Neural progenitor cell (in vitro differentiated cells): ENCODE data around the gene IFT74. TPM values are rescaled to one million over a fixed set of nuclear protein-coding genes. Genes with fewer than 3 reads are reported as not detected.

Source experiments
- DNase-seq: peaks from one replicate; pipeline ENCODE4 v3.0.0-alpha.2; 2016; ENCODE audit warnings: low spot score
- H2AFZ ChIP-seq: fragments of 200-600 bp; sonication (generic); replicated peaks from 2 replicates; pipeline ENCODE4 v1.6.1; 2016; ENCODE audit warnings: antibody characterized with exemption
- H3F3A ChIP-seq: fragments of 200-600 bp; sonication (generic); 2 replicates; pipeline ENCODE4 v1.6.1; 2016; ENCODE audit warnings: antibody characterized with exemption, low read depth
- H3K27ac ChIP-seq: fragments of 200-600 bp; sonication (generic); 2 replicates; pipeline ENCODE4 v1.5.1; 2016; ENCODE audit warnings: mild to moderate bottlenecking
- H3K27me3 ChIP-seq: fragments of 200-600 bp; sonication (generic); 2 replicates; pipeline ENCODE4 v1.6.1; 2016; ENCODE audit warnings: mild to moderate bottlenecking, moderate library complexity
- H3K36me3 ChIP-seq: fragments of 200-600 bp; sonication (generic); 2 replicates; pipeline ENCODE4 v1.5.1; 2016
- H3K4me1 ChIP-seq: fragments of 200-600 bp; sonication (generic); 2 replicates; pipeline ENCODE4 v1.6.1; 2016; ENCODE audit warnings: mixed run types
- H3K4me2 ChIP-seq: fragments of 200-600 bp; sonication (generic); 2 replicates; pipeline ENCODE4 v1.6.1; 2016
- H3K4me3 ChIP-seq: fragments of 200-600 bp; sonication (generic); 2 replicates; pipeline ENCODE4 v1.5.1; 2016
- H3K79me2 ChIP-seq: fragments of 200-600 bp; sonication (generic); 2 replicates; pipeline ENCODE4 v1.6.1; 2016; ENCODE audit warnings: low read depth
- H3K9ac ChIP-seq: fragments of 200-600 bp; sonication (generic); 2 replicates; pipeline ENCODE4 v1.6.1; 2016
- H3K9me3 ChIP-seq: fragments of 200-600 bp; sonication (generic); 2 replicates; pipeline ENCODE4 v1.5.1; 2016; ENCODE audit warnings: low read depth
- H4K20me1 ChIP-seq: fragments of 200-600 bp; sonication (generic); 2 replicates; pipeline ENCODE4 v1.6.1; 2016; ENCODE audit warnings: low read depth
- H3K27ac Mint-ChIP-seq: 3 replicates; pipeline ENCODE4 v1.8.0; 2021; ENCODE audit warnings: mixed read lengths
- H3K27me3 Mint-ChIP-seq: 2 replicates; pipeline ENCODE4 v1.8.0; 2022; ENCODE audit warnings: low read depth, mild to moderate bottlenecking, inconsistent platforms, moderate library complexity, mixed read lengths; ENCODE audit not compliant: insufficient read depth
- H3K36me3 Mint-ChIP-seq: 3 replicates; pipeline ENCODE4 v1.8.0; 2021; ENCODE audit warnings: mixed read lengths
- H3K4me1 Mint-ChIP-seq: 3 replicates; pipeline ENCODE4 v1.8.0; 2021; ENCODE audit warnings: mixed read lengths
- H3K4me3 Mint-ChIP-seq: 3 replicates; pipeline ENCODE4 v1.8.0; 2021; ENCODE audit warnings: mild to moderate bottlenecking, moderate library complexity, mixed read lengths
- H3K9me3 Mint-ChIP-seq: 3 replicates; pipeline ENCODE4 v1.8.0; 2020; ENCODE audit warnings: mixed read lengths
- CTCF ChIP-seq: fragments of 200-600 bp; sonication (generic); IDR thresholded peaks from 2 replicates; pipeline ENCODE4 v1.5.1; 2017; ENCODE audit warnings: antibody characterized with exemption, mild to moderate bottlenecking
- EZH2 ChIP-seq: fragments of 200-600 bp; sonication (generic); IDR thresholded peaks from 2 replicates; pipeline ENCODE4 v1.6.1; 2017; ENCODE audit warnings: antibody characterized with exemption, mild to moderate bottlenecking, moderate library complexity
- EZH2phosphoT487 ChIP-seq: fragments of 200-600 bp; sonication (generic); IDR thresholded peaks from 2 replicates; pipeline ENCODE4 v1.6.1; 2017; ENCODE audit warnings: antibody characterized with exemption
- total RNA-seq: library from RNA; depleted of rRNA; stranded (reverse); fragments of >200 nt; gene quantifications from 2 replicates; pipeline ENCODE4 v1.2.3, GENCODE V29; 2015; ENCODE audit warnings: low replicate concordance

IFT74 gene
- total RNA-seq, 1 donor from 2014 or later = 81.2 TPM

GRCh38 chr9:26983340-26983739 lies 27.1 kb downstream of the IFT74 start:
- Mint-ChIP-seq H3K4me3 (no peak overlapping the region), H3K9me3 (no peaks in the 10 kb centered on the region), H3K36me3 (peaks cover 12% of the 10 kb centered on the region), H3K27me3 (no peaks in the 10 kb centered on the region), H3K27ac (no peak overlapping the region), H3K4me1 (no peaks in the 10 kb centered on the region)
- no peak for DNase-seq
- TF ChIP-seq CTCF (no peak), EZH2 (no peak), EZH2phosphoT487 (no peak)
- no peak overlapping the region for H3K9ac ChIP-seq
- H3K27ac ChIP-seq = no peak overlapping the region
- no peaks in the 10 kb centered on the region for H3K4me1 ChIP-seq
- no peak overlapping the region for H2AFZ ChIP-seq
- H3K36me3 ChIP-seq = peaks cover 19% of the 10 kb centered on the region
- peaks cover 3% of the 10 kb centered on the region for H3K79me2 ChIP-seq
- no peaks in the 10 kb centered on the region for H4K20me1 ChIP-seq
- no peak overlapping the region for H3K4me2 ChIP-seq
- no peaks in the 10 kb centered on the region for H3K9me3 ChIP-seq
- no peak overlapping the region for H3K4me3 ChIP-seq
- no peaks in the 10 kb centered on the region for H3F3A ChIP-seq
- H3K27me3 ChIP-seq = no peaks in the 10 kb centered on the region

- Mint-ChIP-seq H3K9me3 (no peaks in the 10 kb centered on the region), H3K36me3 (peaks cover 3% of the 10 kb centered on the region), H3K27ac (no peak overlapping the region), H3K4me3 (no peak overlapping the region), H3K27me3 (no peaks in the 10 kb centered on the region), H3K4me1 (no peaks in the 10 kb centered on the region)
- DNase-seq = no peak
- no peaks in the 10 kb centered on the region for H4K20me1 ChIP-seq
- H3K36me3 ChIP-seq = peaks cover 9% of the 10 kb centered on the region
- H3K9me3 ChIP-seq = no peaks in the 10 kb centered on the region
- H3K27me3 ChIP-seq = no peaks in the 10 kb centered on the region
- no peak overlapping the region for H3K4me2 ChIP-seq
- no peak overlapping the region for H2AFZ ChIP-seq
- no peaks in the 10 kb centered on the region for H3K79me2 ChIP-seq
- TF ChIP-seq EZH2phosphoT487 = no peak
- no peak for TF ChIP-seq EZH2
- no peak overlapping the region for H3K27ac ChIP-seq
- H3K4me3 ChIP-seq = no peak overlapping the region
- H3K9ac ChIP-seq = no peak overlapping the region
- no peaks in the 10 kb centered on the region for H3K4me1 ChIP-seq
- no peaks in the 10 kb centered on the region for H3F3A ChIP-seq
These were observed 39.6 kb downstream of the IFT74 start for GRCh38 chr9:26995810-26996209.

- Histone ChIP-seq H3K4me1 (no peaks in the 10 kb centered on the region), H3K36me3 (no peaks in the 10 kb centered on the region), H3K9ac (no peak overlapping the region), H3K9me3 (no peaks in the 10 kb centered on the region), H3K27ac (no peak overlapping the region), H2AFZ (no peak overlapping the region), H3K27me3 (no peaks in the 10 kb centered on the region), H4K20me1 (no peaks in the 10 kb centered on the region), H3K79me2 (no peaks in the 10 kb centered on the region), H3K4me2 (no peak overlapping the region), H3K4me3 (no peak overlapping the region), H3F3A (no peaks in the 10 kb centered on the region)
- no peak for TF ChIP-seq EZH2phosphoT487
- no peak for TF ChIP-seq EZH2
- TF ChIP-seq CTCF = no peak
- no peaks in the 10 kb centered on the region for H3K27me3 Mint-ChIP-seq
- no peaks in the 10 kb centered on the region for H3K9me3 Mint-ChIP-seq
- H3K27ac Mint-ChIP-seq = no peak overlapping the region
- H3K4me1 Mint-ChIP-seq = no peaks in the 10 kb centered on the region
- DNase-seq = peak; percentile 18
- peaks cover 6% of the 10 kb centered on the region for H3K36me3 Mint-ChIP-seq
- no peak overlapping the region for H3K4me3 Mint-ChIP-seq
These were observed 47.3 kb downstream of the IFT74 start for GRCh38 chr9:27003426-27004077.

- no peaks in the 10 kb centered on the region for H3F3A ChIP-seq
- H3K4me2 ChIP-seq = no peak within 1 kb of the TSS
- H3K4me3 Mint-ChIP-seq = no peak within 1 kb of the TSS
- H3K9me3 Mint-ChIP-seq = no peaks in the 10 kb centered on the region
- H3K36me3 ChIP-seq = peaks cover 6% of the 10 kb centered on the region
- no peak within 1 kb of the TSS for H3K27ac ChIP-seq
- DNase-seq = no peak
- H2AFZ ChIP-seq = no peak within 1 kb of the TSS
- no peaks in the 10 kb centered on the region for H3K27me3 ChIP-seq
- no peak within 1 kb of the TSS for H3K27ac Mint-ChIP-seq
- no peaks in the 10 kb centered on the region for H4K20me1 ChIP-seq
- H3K4me3 ChIP-seq = no peak within 1 kb of the TSS
- TF ChIP-seq CTCF (no peak), EZH2phosphoT487 (no peak), EZH2 (no peak)
- H3K9me3 ChIP-seq = no peaks in the 10 kb centered on the region
- H3K36me3 Mint-ChIP-seq = peaks cover 6% of the 10 kb centered on the region
- H3K79me2 ChIP-seq = no peaks in the 10 kb centered on the region
- no peaks in the 10 kb centered on the region for H3K27me3 Mint-ChIP-seq
- no peak within 1 kb of the TSS for H3K9ac ChIP-seq
- H3K4me1 Mint-ChIP-seq = no peaks in the 10 kb centered on the region
- H3K4me1 ChIP-seq = no peaks in the 10 kb centered on the region
These were observed 49.3 kb downstream of the IFT74 start, which contains the start of gene LRRC19 for GRCh38 chr9:27005491-27005890. LRRC19 (minus strand) TSS chr9:27005672; CDS start chr9:26999694, 5,978 bp downstream.
